K562 (cell line): ENCODE measurements around the gene PAM. TPM values are rescaled to one million over a fixed set of nuclear protein-coding genes. Genes with fewer than 3 reads are reported as not detected.

ENCODE experiments used
- ATAC-seq: fragments of 200-7000 bp; cut with Tn5 transposase; 3 replicates; pipeline ENCODE4 v1.9.1; 2020; ENCODE audit warnings: moderate library complexity
- BruUV-seq: library from RNA; stranded (reverse); fragments of 400-500 nt; replicated peaks from 2 replicates; lab custom pipeline; 2021; lab: Mats Ljungman, UMichigan
- CTCF ChIA-PET: fragments of 300-600 bp; formaldehyde crosslinking; extraction: SDS; loops from one replicate; lab custom pipeline; 2021; ENCODE audit warnings: low intra/inter-chr PET ratio; lab: Yijun Ruan, JAX
- POLR2A ChIA-PET: fragments of 300-600, 350-650 bp; sonication (Branson Sonifier 250); formaldehyde crosslinking; extraction: SDS; loops from one replicate; lab custom pipeline; 2021; ENCODE audit warnings: antibody characterized with exemption, inconsistent platforms; lab: Yijun Ruan, JAX
- DNase-seq, 4 experiments: peaks; one replicate each; pipeline versions ENCODE4 v3.0.0 to v3.0.0-alpha.2; 2011 to 2018; ENCODE audit warnings: low spot score in 3 of 4, mixed read lengths in 3 of 4; ENCODE audit errors: extremely low read depth in 1 of 4
- FAIRE-seq: peaks from 2 replicates; lab custom pipeline; 2011; peaks lifted over from hg19 to GRCh38; lab: Jason Lieb, UNC
- H2AFZ ChIP-seq: 2 replicates; pipeline ENCODE4 v1.6.0; 2011; ENCODE audit warnings: low read depth, low read length, control low read depth, inconsistent platforms
- H3K27ac ChIP-seq: fragments of 200-600 bp; 3 replicates; pipeline ENCODE4 v1.8.0; 2011; ENCODE audit warnings: low read depth, mild to moderate bottlenecking, control low read depth, inconsistent platforms, low read length, moderate library complexity, mixed read lengths; ENCODE audit errors: extremely low read depth
- H3K27me3 ChIP-seq, 2 experiments: fragments of 300-600 bp in 1 of 2; 2 replicates in 1 of 2; 3 replicates in 1 of 2; pipeline versions ENCODE4 v1.6.0 to v1.8.0; 2011; ENCODE audit warnings: inconsistent platforms in 2 of 2, low read length in 2 of 2, mild to moderate bottlenecking in 1 of 2, mixed read lengths in 1 of 2, moderate library complexity in 1 of 2; ENCODE audit not compliant: control insufficient read depth in 2 of 2, insufficient read depth in 2 of 2
- H3K36me3 ChIP-seq: fragments of 300-600 bp; 3 replicates; pipeline ENCODE4 v1.8.0; 2011; ENCODE audit warnings: mild to moderate bottlenecking, low read length, inconsistent platforms; ENCODE audit not compliant: control insufficient read depth, insufficient read depth
- H3K4me1 ChIP-seq, 2 experiments: fragments of 200-600 bp in 1 of 2; replicated peaks in 1 of 2; 2 replicates in 1 of 2; 3 replicates in 1 of 2; pipeline versions ENCODE4 v1.5.1 to v1.8.0; 2011; ENCODE audit warnings: inconsistent platforms in 2 of 2, low read length in 2 of 2, mild to moderate bottlenecking in 1 of 2, mixed read lengths in 1 of 2, moderate library complexity in 1 of 2; ENCODE audit not compliant: control insufficient read depth in 2 of 2, insufficient read depth in 2 of 2
- H3K4me2 ChIP-seq: 2 replicates; pipeline ENCODE4 v1.6.1; 2011; ENCODE audit warnings: low read length, control low read depth, inconsistent platforms, mixed read lengths; ENCODE audit not compliant: insufficient read depth
- H3K4me3 ChIP-seq: fragments of 200-600 bp; sonication (generic), shearing (Covaris generic); 2 replicates; pipeline ENCODE4 v1.5.1; 2016; ENCODE audit warnings: control low read depth, inconsistent platforms
- H3K79me2 ChIP-seq: fragments of 200-600 bp; 3 replicates; pipeline ENCODE4 v1.8.0; 2011; ENCODE audit warnings: low read length, inconsistent platforms; ENCODE audit not compliant: control insufficient read depth, insufficient read depth
- H3K9ac ChIP-seq, 2 experiments: 2 replicates each; pipeline versions ENCODE4 v1.6.0 to v1.6.1; 2011; ENCODE audit warnings: low read depth in 2 of 2, low read length in 2 of 2, control low read depth in 1 of 2, inconsistent platforms in 1 of 2, mild to moderate bottlenecking in 1 of 2, mixed read lengths in 1 of 2; ENCODE audit not compliant: insufficient read depth in 1 of 2
- H3K9me1 ChIP-seq: one replicate; pipeline ENCODE4 v1.6.0; 2011; ENCODE audit warnings: inconsistent platforms, mild to moderate bottlenecking, low read length, moderate library complexity; ENCODE audit not compliant: control insufficient read depth, insufficient read depth
- H3K9me3 ChIP-seq: replicated peaks from 2 replicates; pipeline ENCODE4 v1.5.1; 2011; ENCODE audit warnings: low read depth, low read length, inconsistent platforms; ENCODE audit not compliant: control insufficient read depth, insufficient read depth
- H4K20me1 ChIP-seq: replicated peaks from 2 replicates; pipeline ENCODE4 v1.6.1; 2011; ENCODE audit warnings: low read length, inconsistent platforms, mixed read lengths; ENCODE audit not compliant: control insufficient read depth, insufficient read depth
- CHD4 ChIP-seq: fragments of 200-600 bp; sonication (generic); IDR thresholded peaks from 3 replicates; pipeline ENCODE4 v1.6.1; 2012; ENCODE audit warnings: low read depth, mild to moderate bottlenecking, mixed read lengths, low read length, inconsistent platforms; ENCODE audit not compliant: insufficient read depth, insufficient replicate concordance, poor library complexity, severe bottlenecking
- E2F5 ChIP-seq: sonication (generic); formaldehyde crosslinking; IDR thresholded peaks from 2 replicates; pipeline ENCODE4 v1.8.0; 2022; ENCODE audit warnings: mild to moderate bottlenecking, missing genetic modification reagents
- ETS1 ChIP-seq: conservative IDR thresholded peaks from 2 replicates; pipeline ENCODE4 v1.6.1; 2011; ENCODE audit warnings: low read depth, mild to moderate bottlenecking, low read length; ENCODE audit not compliant: control insufficient read depth
- HBP1 ChIP-seq: fragments of 450-650 bp; formaldehyde crosslinking; IDR thresholded peaks from 2 replicates; pipeline ENCODE4 v1.4.0; 2022; ENCODE audit warnings: missing genetic modification characterization
- ILK ChIP-seq: fragments of 450-650 bp; IDR thresholded peaks from 2 replicates; pipeline ENCODE4 v1.6.1; 2016; ENCODE audit warnings: missing genetic modification characterization, low read depth, mild to moderate bottlenecking, missing compliant biosample characterization, moderate library complexity, borderline replicate concordance
- LCOR ChIP-seq: sonication (generic); formaldehyde crosslinking; IDR thresholded peaks from 2 replicates; pipeline ENCODE4 v1.8.0; 2022; ENCODE audit warnings: mild to moderate bottlenecking, missing genetic modification reagents
- PHB ChIP-seq: fragments of 250-450 bp; sonication (Bioruptor Pico); IDR thresholded peaks from 2 replicates; pipeline ENCODE4 v1.5.0; 2021
- PHF21A ChIP-seq: fragments of 450-650 bp; IDR thresholded peaks from 2 replicates; pipeline ENCODE4 v1.6.1; 2017; ENCODE audit warnings: low read depth, borderline replicate concordance
- PTTG1 ChIP-seq: fragments of 450-650 bp; IDR thresholded peaks from 2 replicates; pipeline ENCODE4 v1.6.1; 2016; ENCODE audit warnings: low read depth, mild to moderate bottlenecking, missing genetic modification characterization, missing compliant biosample characterization
- THRAP3 ChIP-seq: fragments of 450-650 bp; IDR thresholded peaks from 2 replicates; pipeline ENCODE4 v1.6.1; 2016; ENCODE audit warnings: mild to moderate bottlenecking, inconsistent platforms, borderline replicate concordance
- YY1 ChIP-seq, 3 experiments: IDR thresholded peaks; 2 replicates each; pipeline ENCODE4 v1.6.1; 2011; ENCODE audit warnings: low read length in 2 of 3, mild to moderate bottlenecking in 2 of 3, moderate library complexity in 2 of 3, borderline replicate concordance in 1 of 3, control low read depth in 1 of 3, low read depth in 1 of 3; ENCODE audit not compliant: insufficient read depth in 3 of 3, insufficient replicate concordance in 2 of 3, control insufficient read depth in 1 of 3, insufficient read length in 1 of 3; ENCODE audit errors: extremely low read depth in 1 of 3
- ZBTB17 ChIP-seq: fragments of 450-650 bp; formaldehyde crosslinking; IDR thresholded peaks from 2 replicates; pipeline ENCODE4 v1.4.0; 2020; ENCODE audit warnings: mild to moderate bottlenecking
- ZFP30 ChIP-seq: fragments of 250-450 bp; sonication (Bioruptor Pico); IDR thresholded peaks from 2 replicates; pipeline ENCODE4 v1.8.0; 2022; ENCODE audit warnings: moderate library complexity, mild to moderate bottlenecking, inconsistent platforms, borderline replicate concordance
- ZNF639 ChIP-seq, 2 experiments: fragments of 200-800 bp in 1 of 2; sonication (Bioruptor generic) in 1 of 2; sonication (generic) in 1 of 2; formaldehyde crosslinking in 1 of 2; IDR thresholded peaks in 1 of 2; conservative IDR thresholded peaks in 1 of 2; 2 replicates each; pipeline versions ENCODE4 v1.5.0 to v1.6.1; 2016 to 2020; ENCODE audit warnings: missing compliant biosample characterization in 1 of 2, missing genetic modification characterization in 1 of 2, missing genetic modification reagents in 1 of 2
- ZNF655 ChIP-seq: fragments of 250-450 bp; sonication (Bioruptor Pico); IDR thresholded peaks from 2 replicates; pipeline ENCODE4 v1.5.0; 2021
- WGBS: fragments of 100-300 bp; shearing (Covaris generic); methylation state at CpG from one replicate; pipeline ENCODE4 v1.1.6; 2016; ENCODE audit warnings: low coverage, mixed read lengths; ENCODE audit not compliant: insufficient coverage; ENCODE audit errors: missing lambda C conversion rate; 5-methylcytosine and 5-hydroxymethylcytosine counted together
- in situ Hi-C: fragments of 300-500 bp; cut with MboI; formaldehyde crosslinking; loops from 4 replicates; pipeline ENCODE4 v1.15.0; 2018; ENCODE audit warnings: inconsistent platforms, mixed read lengths
- intact Hi-C: fragments of 100-400 bp; cut with micrococcal nuclease; formaldehyde crosslinking; loops from 2 replicates; pipeline ENCODE4 v1.14.2; 2022
- polyA plus RNA-seq, 8 experiments: library from polyadenylated mRNA; depleted of rRNA in 4 of 8; stranded (reverse) in 5 of 8; unstranded in 3 of 8; fragments of >200 nt; fragmentation: Nextera tagmentation in 2 of 8; fragmentation: Illumina TruSeq in 1 of 8; extraction: Ambion mirVana in 2 of 8; extraction: Trizol in 1 of 8; gene quantifications; 2 replicates each; pipeline versions ENCODE4 v1.2.1 to v1.2.3, GENCODE V29; 2011 to 2014; ENCODE audit warnings: inconsistent platforms in 1 of 8, missing spikeins in 1 of 8
- total RNA-seq, 7 experiments: library from RNA; depleted of rRNA in 6 of 7; stranded (reverse); fragments of >200 nt in 6 of 7; fragmentation: Illumina TruSeq in 2 of 7; extraction: Trizol in 2 of 7; gene quantifications; 2 replicates each; pipeline versions ENCODE4 v1.2.1 to v1.2.3, GENCODE V29; 2011 to 2021; ENCODE audit warnings: low replicate concordance in 1 of 7

Gene PAM
- total and polyA plus RNA-seq, 9 of the 15 experiments (the other 6 are each of a cell fraction or from before 2014, with no cell fraction given), result 0.39 to 3.1 (median 0.77) TPM

GRCh38 chr5:102895976-102896375 is 140.9 kb downstream of the PAM start:
- ATAC-seq, result no peak
- no peak overlapping the region for H3K4me2 ChIP-seq
- no peaks in the 10 kb centered on the region for H3K9me3 ChIP-seq
- H3K4me1 ChIP-seq, result no peaks in the 10 kb centered on the region
- no peak overlapping the region for H3K9ac ChIP-seq
- no peaks in the 10 kb centered on the region for H4K20me1 ChIP-seq
- no peak for TF ChIP-seq PHB (CRISPR knock-in tag)
- no peak for TF ChIP-seq ILK
- no peak for TF ChIP-seq CHD4
- TF ChIP-seq YY1 (IDR thresholded peaks at IDR 0.05; ENCODE audit: borderline replicate concordance in 1 of 3, control insufficient read depth in 1 of 3, extremely low read depth in 1 of 3, insufficient read depth in 3 of 3, insufficient read length in 1 of 3, insufficient replicate concordance in 2 of 3, low read depth in 1 of 3, low read length in 2 of 3), result no peak
- TF ChIP-seq HBP1 (CRISPR knock-in tag), result no peak
- no peak for TF ChIP-seq THRAP3
- TF ChIP-seq ZBTB17 (CRISPR knock-in tag), result no peak
- TF ChIP-seq ZNF639 (CRISPR knock-in tag; conservative IDR thresholded peaks at IDR 0.05 in 1 of 2, IDR thresholded peaks at IDR 0.05 in 1 of 2), result no peak
- TF ChIP-seq PHF21A, result no peak
- TF ChIP-seq ZNF655, result no peak
- no peak for TF ChIP-seq LCOR (CRISPR knock-in tag)
- TF ChIP-seq ZFP30 (CRISPR knock-in tag), result no peak
- TF ChIP-seq ETS1, result no peak
- TF ChIP-seq E2F5 (CRISPR knock-in tag), result no peak
- no peak for TF ChIP-seq PTTG1 (tag)
- TF ChIP-seq, all 486 proteins: peak for 0
- DNase-seq (no peak), FAIRE-seq (no peak)
- Histone ChIP-seq H3K27me3 (no peaks in the 10 kb centered on the region), H2AFZ (no peak overlapping the region), H3K9me1 (no peaks in the 10 kb centered on the region), H3K27ac (no peak overlapping the region), H3K36me3 (no peaks in the 10 kb centered on the region), H3K79me2 (no peaks in the 10 kb centered on the region), H3K4me3 (no peak overlapping the region)
- CTCF ChIA-PET, result no interaction called here
- WGBS, result 0% methylated on average over 6 of the region's 6 CpGs
- intact Hi-C loops (no loop called here), in situ Hi-C loops (no loop called here)
- BruUV-seq, result no TSS peak
- POLR2A ChIA-PET, result no interaction called here
